ENCODE data around the gene MB. TPM values are rescaled to one million over a fixed set of nuclear protein-coding genes. Genes with fewer than 3 reads are reported as not detected.

Gene MB
- total and polyA plus RNA-seq, 2 experiments from 2014 or later, result not detected

GRCh38 chr22:35576671-35577070 is 40.5 kb downstream of the MB start:
- no peak overlapping the region for H3K4me3 Mint-ChIP-seq
- no peaks in the 10 kb centered on the region; the same call in 2 of the 3 replicates for H3K9me3 Mint-ChIP-seq
- H3K27ac Mint-ChIP-seq, result no peak overlapping the region
- Histone ChIP-seq H3K36me3 (ENCODE audit: insufficient read depth) (no peaks in the 10 kb centered on the region), H3F3A (replicated peaks; ENCODE audit: low read depth) (no peaks in the 10 kb centered on the region), H3K27me3 (ENCODE audit: insufficient read depth) (no peaks in the 10 kb centered on the region), H4K20me1 (replicated peaks; ENCODE audit: insufficient read depth) (no peaks in the 10 kb centered on the region), H3K27ac (ENCODE audit: low read depth) (no peak overlapping the region), H2AFZ (no peak overlapping the region), H3K79me2 (replicated peaks; ENCODE audit: insufficient read depth) (no peaks in the 10 kb centered on the region), H3K4me2 (no peak overlapping the region), H3K9me2 (ENCODE audit: insufficient read depth) (no peaks in the 10 kb centered on the region), H3K4me3 (no peak overlapping the region), H3K4me1 (ENCODE audit: insufficient read depth) (no peaks in the 10 kb centered on the region)
- peaks cover 14% of the 10 kb centered on the region for H3K27me3 Mint-ChIP-seq (ENCODE audit: insufficient read depth, low read depth, poor library complexity)
- H3K4me1 Mint-ChIP-seq, result no peaks in the 10 kb centered on the region
- DNase-seq (ENCODE audit: low spot score) (no peak), ATAC-seq (no peak)
- no peak for TF ChIP-seq JUNB (IDR thresholded peaks at IDR 0.05; ENCODE audit: unreplicated experiment)
- TF ChIP-seq STAT1 (IDR thresholded peaks at IDR 0.05; ENCODE audit: unreplicated experiment), result no peak
- TF ChIP-seq CREB1 (CRISPR knock-in tag; IDR thresholded peaks at IDR 0.05; ENCODE audit: low read depth), result no peak
- no peak for TF ChIP-seq EZH2 (IDR thresholded peaks at IDR 0.05; ENCODE audit: low read depth, unreplicated experiment)
- no peak for TF ChIP-seq EZH2phosphoT487 (IDR thresholded peaks at IDR 0.05; ENCODE audit: unreplicated experiment)
- no peak for TF ChIP-seq ZNF114 (CRISPR knock-in tag; IDR thresholded peaks at IDR 0.05)
- TF ChIP-seq ZNF331 (CRISPR knock-in tag; IDR thresholded peaks at IDR 0.05; ENCODE audit: low read depth), result no peak
- TF ChIP-seq POLR2AphosphoS5 (IDR thresholded peaks at IDR 0.05; ENCODE audit: low read depth), result no peak
- no peak for TF ChIP-seq NANOG (IDR thresholded peaks at IDR 0.05; ENCODE audit: borderline replicate concordance)
- no peaks in the 10 kb centered on the region; the same call in 2 of the 3 replicates for H3K36me3 Mint-ChIP-seq (ENCODE audit: low read depth)

GRCh38 chr22:35575116-35575748 is 41.9 kb downstream of the MB start:
- Mint-ChIP-seq H3K27me3 (ENCODE audit: insufficient read depth, low read depth, poor library complexity) (peaks cover 14% of the 10 kb centered on the region), H3K27ac (no peak overlapping the region), H3K9me3 (no peaks in the 10 kb centered on the region; the same call in 2 of the 3 replicates), H3K4me1 (no peaks in the 10 kb centered on the region), H3K4me3 (no peak overlapping the region), H3K36me3 (ENCODE audit: low read depth) (no peaks in the 10 kb centered on the region; the same call in 2 of the 3 replicates)
- Histone ChIP-seq H3K4me3 (no peak overlapping the region), H3K4me1 (ENCODE audit: insufficient read depth) (no peaks in the 10 kb centered on the region), H3K27me3 (ENCODE audit: insufficient read depth) (no peaks in the 10 kb centered on the region), H3F3A (replicated peaks; ENCODE audit: low read depth) (no peaks in the 10 kb centered on the region), H3K36me3 (ENCODE audit: insufficient read depth) (no peaks in the 10 kb centered on the region), H3K79me2 (replicated peaks; ENCODE audit: insufficient read depth) (no peaks in the 10 kb centered on the region), H2AFZ (no peak overlapping the region), H3K9me2 (ENCODE audit: insufficient read depth) (no peaks in the 10 kb centered on the region), H3K4me2 (no peak overlapping the region), H4K20me1 (replicated peaks; ENCODE audit: insufficient read depth) (no peaks in the 10 kb centered on the region), H3K27ac (ENCODE audit: low read depth) (no peak overlapping the region)
- DNase-seq (ENCODE audit: low spot score) (no peak), ATAC-seq (no peak; the same call in 2 of the 3 replicates)
- TF ChIP-seq STAT1 (IDR thresholded peaks at IDR 0.05; ENCODE audit: unreplicated experiment), result no peak
- no peak for TF ChIP-seq REST (IDR thresholded peaks at IDR 0.05; ENCODE audit: unreplicated experiment)
- no peak for TF ChIP-seq ZNF462 (CRISPR knock-in tag; IDR thresholded peaks at IDR 0.05)
- no peak for TF ChIP-seq CREB1 (CRISPR knock-in tag; IDR thresholded peaks at IDR 0.05; ENCODE audit: low read depth)
